HG03521 (cell line): ENCODE results near the gene FTH1.

Source experiments
- ATAC-seq: cut with Tn5 transposase; IDR thresholded peaks from one replicate; pipeline ENCODE4 v1.9.1; 2021; ENCODE audit warnings: mild to moderate bottlenecking, moderate library complexity; ENCODE audit not compliant: unreplicated experiment

Gene FTH1

DNA sequence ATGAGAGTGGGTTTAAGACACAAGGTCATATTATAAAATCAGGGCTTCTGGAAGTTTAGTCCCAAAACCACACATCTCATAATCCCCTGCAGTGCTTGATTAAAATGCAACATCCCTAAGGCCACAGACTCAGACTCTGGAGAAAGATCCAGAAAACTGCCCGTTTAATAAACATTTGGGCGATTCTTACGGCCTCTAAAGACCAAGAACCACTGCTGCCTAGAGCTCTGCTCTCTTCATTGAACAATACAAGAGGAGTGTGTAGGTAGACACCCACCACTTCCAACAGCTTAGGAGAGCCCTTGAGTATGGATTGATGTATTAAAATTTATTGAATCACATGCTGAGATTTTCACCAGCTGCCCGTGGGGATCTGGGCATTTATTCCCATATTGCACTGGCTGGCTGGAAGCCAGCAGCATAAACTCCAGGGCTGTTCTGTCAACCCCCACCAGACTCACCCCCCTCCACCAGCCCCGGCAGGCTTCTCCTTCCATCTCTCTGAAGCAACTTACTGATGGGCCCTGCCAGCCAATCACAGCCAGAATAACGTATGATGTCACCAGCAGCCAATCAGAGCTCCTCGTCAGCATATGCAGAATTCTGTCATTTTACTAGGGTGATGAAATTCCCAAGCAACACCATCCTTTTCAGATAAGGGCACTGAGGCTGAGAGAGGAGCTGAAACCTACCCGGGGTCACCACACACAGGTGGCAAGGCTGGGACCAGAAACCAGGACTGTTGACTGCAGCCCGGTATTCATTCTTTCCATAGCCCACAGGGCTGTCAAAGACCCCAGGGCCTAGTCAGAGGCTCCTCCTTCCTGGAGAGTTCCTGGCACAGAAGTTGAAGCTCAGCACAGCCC is 18.0 kb downstream of the FTH1 start:
- ATAC-seq: no peak

GRCh38 chr11:61948505-61948904 is 18.9 kb downstream of the FTH1 start:
- no peak for ATAC-seq

DNA sequence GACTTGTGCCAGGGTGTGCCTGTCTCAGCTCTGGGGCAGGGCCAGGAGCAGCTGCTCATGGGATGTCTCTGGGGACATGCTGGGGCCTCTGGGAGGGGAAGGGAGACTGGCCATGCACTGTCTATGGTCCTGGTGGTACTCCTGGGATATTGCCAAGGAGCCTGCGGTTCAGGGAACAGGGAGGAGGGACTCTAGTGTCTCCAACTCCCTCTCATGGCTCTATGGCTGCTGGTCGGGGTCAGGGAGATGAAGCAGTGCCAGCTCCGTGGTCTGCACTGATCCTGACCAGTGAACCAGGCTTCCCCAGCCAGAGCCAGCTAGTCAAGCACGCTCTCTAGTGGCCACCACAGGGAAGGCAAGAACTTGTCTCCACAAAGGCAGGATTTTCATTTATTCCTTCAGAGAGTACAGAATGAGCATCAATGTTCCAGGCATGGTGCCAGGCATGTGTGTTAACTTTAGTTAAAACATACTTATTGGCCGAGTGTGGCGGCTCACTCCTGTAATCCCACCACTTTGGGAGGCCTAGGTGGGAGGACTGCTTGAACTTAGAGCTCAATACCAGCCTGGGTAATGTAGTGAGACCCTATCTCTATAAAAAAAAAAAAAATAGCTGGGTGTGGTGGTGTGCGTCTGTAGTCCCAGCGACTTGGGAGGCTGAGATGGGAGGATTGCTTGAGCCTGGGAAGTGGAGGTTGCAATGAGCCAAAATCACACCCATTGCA is 19.8 kb downstream of the FTH1 start:
- no peak for ATAC-seq

DNA sequence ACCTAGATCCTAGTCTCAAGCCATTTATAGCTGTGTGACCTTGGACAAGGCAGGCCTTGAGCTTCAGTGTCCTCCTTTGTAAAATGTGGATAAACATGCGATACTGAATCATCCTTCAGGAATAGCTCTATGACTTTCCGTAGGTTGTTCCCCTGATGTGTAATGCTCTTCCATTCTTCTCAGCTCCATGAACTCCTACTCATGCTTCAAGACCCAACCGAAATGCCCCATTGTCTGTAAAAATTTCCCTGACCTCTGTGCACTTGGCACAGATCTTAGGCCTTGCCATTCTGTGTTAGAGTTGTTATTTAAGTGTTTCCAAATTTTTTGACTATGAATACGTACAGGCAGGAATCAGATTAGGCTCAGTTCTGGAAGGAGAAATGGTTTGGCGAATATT is 20.5 kb downstream of the FTH1 start:
- ATAC-seq: no peak

GRCh38 chr11:61945191-61945590 is 22.2 kb downstream of the FTH1 start:
- no peak for ATAC-seq

DNA sequence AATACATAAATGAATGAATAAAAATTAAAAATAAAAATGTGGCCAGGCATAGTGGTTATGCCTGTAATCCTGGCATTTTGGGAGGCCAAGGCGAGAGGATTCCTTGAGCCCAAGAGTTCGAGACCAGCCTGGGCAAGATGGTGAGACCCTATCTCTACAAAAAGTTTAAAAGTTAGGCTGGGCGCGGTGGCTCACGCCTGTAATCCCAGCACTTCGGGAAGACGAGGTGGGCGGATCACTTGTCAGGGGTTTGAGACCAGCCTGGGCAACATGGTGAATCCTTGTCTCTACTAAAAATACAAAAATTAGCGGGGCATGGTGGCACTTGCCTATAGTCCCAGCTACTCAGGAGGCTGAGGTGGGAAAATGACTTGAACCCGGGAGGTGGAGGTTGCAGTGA is 27.0 kb downstream of the FTH1 start:
- no peak for ATAC-seq

- ATAC-seq: no peak
These were observed 31.6 kb downstream of the FTH1 start for GRCh38 chr11:61935861-61936260.

- no peak for ATAC-seq
These were observed 36.5 kb downstream of the FTH1 start for GRCh38 chr11:61930933-61931332.

GRCh38 chr11:61928606-61929005 is 38.8 kb downstream of the FTH1 start:
- ATAC-seq: no peak

- no peak for ATAC-seq
These were observed 39.9 kb downstream of the FTH1 start for GRCh38 chr11:61927501-61927900.

- no peak for ATAC-seq
These were observed 41.2 kb downstream of the FTH1 start for GRCh38 chr11:61926235-61926634.

GRCh38 chr11:61925736-61926135 is 41.7 kb downstream of the FTH1 start:
- no peak for ATAC-seq

- ATAC-seq: no peak
These were observed 43.4 kb downstream of the FTH1 start for GRCh38 chr11:61924064-61924455.

GRCh38 chr11:61923166-61924063 is 44.0 kb downstream of the FTH1 start:
- no peak for ATAC-seq

DNA sequence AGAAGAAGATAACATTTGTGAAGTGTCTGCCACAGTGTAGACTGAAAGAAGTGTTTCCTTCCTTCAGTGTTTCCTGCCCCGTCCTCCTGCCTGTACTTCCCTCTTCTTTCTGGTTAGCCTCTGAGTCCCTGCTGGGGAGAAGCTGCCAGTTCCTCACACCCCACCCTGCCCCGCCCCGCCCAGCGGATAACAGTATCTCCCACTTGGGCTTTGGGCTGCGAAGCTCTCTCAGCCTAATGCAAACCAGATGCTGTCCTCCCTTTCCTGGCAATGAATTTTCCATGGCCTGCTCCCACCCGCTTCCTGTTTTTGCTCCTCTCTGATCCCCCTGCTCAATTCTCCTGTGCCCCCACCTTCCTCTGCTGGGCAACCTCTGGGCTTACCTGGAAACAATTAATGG is 44.9 kb downstream of the FTH1 start:
- no peak for ATAC-seq

- no peak for ATAC-seq
These were observed 46.0 kb downstream of the FTH1 start for GRCh38 chr11:61921446-61921845.

DNA sequence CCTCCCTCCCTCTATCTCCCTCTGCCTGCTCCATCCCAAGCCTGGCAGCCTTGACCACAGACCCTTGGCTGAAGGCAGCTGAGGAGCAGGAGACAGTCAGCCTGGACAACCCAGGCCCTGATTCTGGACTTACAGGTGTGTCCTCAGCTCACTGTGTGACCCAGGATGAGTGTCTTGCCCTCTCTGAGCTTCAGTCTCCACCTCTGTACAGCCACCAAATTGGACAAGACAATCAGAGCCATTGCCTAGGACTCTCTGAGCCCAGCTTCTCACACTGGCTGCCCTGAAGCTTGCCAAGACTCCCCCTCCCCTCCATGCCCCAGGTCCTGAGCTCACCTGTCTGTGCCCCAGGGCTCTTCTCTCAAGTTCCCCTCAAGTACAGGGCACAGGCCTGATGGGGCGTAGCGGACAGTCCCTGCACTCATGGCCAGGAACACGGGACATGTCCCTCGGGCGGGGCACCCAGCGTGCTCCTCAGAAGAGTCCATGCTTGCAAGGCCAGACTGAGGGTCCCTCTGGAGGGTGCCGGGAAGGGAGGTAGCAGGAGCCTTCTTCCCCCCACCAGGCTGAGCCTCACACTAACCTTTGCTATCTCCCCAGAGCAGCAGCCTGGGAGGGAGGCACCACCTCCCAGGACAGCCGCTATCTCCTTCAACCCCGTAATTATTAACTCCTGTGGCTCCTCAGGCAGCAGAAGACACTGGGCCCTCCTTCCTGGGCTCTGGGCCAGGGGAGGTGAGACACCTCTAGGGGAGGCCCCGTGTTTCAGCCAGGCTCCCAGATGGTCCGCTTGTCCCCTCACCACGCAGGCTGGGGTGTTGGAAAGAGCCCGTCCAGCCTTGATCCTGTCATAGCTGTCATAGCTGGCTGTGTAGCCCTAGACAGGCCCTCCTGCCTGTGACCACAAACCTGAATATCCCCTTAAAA is 47.5 kb downstream of the FTH1 start:
- no peak for ATAC-seq

DNA sequence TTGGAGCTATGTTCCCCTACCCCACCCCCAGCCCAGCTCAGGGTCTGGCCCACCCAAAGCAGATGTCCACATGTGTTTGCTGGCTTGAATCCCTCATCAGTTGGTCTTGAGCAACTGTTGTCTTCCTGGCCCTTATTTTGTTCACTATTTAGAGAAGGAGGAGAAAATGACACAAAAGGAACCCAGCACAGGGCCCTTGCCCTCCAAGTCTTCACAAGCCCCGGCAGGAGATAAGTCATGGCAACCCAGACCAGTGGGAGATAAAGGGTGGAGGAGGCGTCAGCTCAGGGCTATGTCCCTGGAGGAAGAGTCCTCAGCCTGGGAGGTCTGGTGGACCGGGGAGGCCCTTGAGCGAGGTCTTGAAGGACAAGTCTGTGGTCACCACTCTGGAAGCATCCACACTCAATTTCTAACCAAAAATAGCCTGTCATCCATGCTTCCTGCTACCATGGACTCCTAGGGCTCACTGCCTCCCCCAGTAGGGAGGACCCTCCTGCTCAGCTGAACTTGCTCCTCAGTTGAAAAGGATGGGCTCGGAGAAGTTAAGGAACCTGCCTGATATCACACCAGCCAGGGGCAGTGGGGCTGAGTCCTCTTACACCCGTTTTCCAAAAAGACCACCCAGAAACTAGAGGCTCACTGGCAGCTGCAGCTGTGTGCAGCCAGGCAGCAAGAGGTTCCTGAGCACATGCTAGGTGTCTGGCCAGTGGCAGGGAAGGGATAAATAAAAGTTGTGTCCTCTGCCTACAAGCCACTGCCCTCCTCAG is 48.3 kb downstream of the FTH1 start:
- no peak for ATAC-seq

GRCh38 chr11:61918251-61918937 is 49.0 kb downstream of the FTH1 start:
- ATAC-seq: no peak
